Transverse colon (tissue), 4 donors: ENCODE data around the gene OSBPL2. TPM values are rescaled to one million over a fixed set of nuclear protein-coding genes. Genes with fewer than 3 reads are reported as not detected.

Experiments used
- DNase-seq: peaks from one replicate; pipeline ENCODE4 v3.0.0-alpha.2; 2019
- H3K27ac ChIP-seq, 4 donors: fragments of 200-600 bp; sonication (generic); 2 replicates each; pipeline ENCODE4 v1.5.1; 2016 to 2018; ENCODE audit warnings: inconsistent platforms in 4 of 4
- H3K27me3 ChIP-seq: fragments of 200-600 bp; sonication (generic); 2 replicates; pipeline ENCODE4 v1.5.1; 2017; ENCODE audit warnings: inconsistent platforms
- H3K36me3 ChIP-seq, 4 donors: fragments of 200-600 bp; sonication (generic); 2 replicates each; pipeline ENCODE4 v1.5.1; 2017 to 2019; ENCODE audit warnings: inconsistent platforms in 4 of 4
- H3K4me1 ChIP-seq, 4 donors: fragments of 200-600 bp; sonication (generic); 2 replicates each; pipeline ENCODE4 v1.5.1; 2017 to 2020; ENCODE audit warnings: inconsistent platforms in 4 of 4
- H3K4me3 ChIP-seq, 4 donors: fragments of 200-600 bp; sonication (generic); 1 replicate in 1 of 4; 2 replicates in 3 of 4; pipeline versions ENCODE4 v1.5.1 to v1.6.1; 2017 to 2019; ENCODE audit warnings: inconsistent platforms in 4 of 4
- H3K9me3 ChIP-seq, 2 donors: fragments of 200-600 bp; sonication (generic); 2 replicates each; pipeline ENCODE4 v1.5.1; 2017 to 2019; ENCODE audit warnings: inconsistent platforms in 2 of 2
- EP300 ChIP-seq: sonication (generic); formaldehyde crosslinking; IDR thresholded peaks from one replicate; pipeline ENCODE4 v1.6.1; 2017; ENCODE audit warnings: antibody characterized with exemption, low read depth
- POLR2A ChIP-seq: fragments of 450-650 bp; IDR thresholded peaks from one replicate; pipeline ENCODE4 v1.6.1; 2016; ENCODE audit warnings: antibody characterized with exemption, mild to moderate bottlenecking, moderate library complexity
- POLR2AphosphoS5 ChIP-seq, 3 donors: sonication (generic); formaldehyde crosslinking; IDR thresholded peaks; one replicate each; pipeline ENCODE4 v1.6.1; 2016; ENCODE audit warnings: antibody characterized with exemption in 3 of 3
- WGBS, 2 donors: methylation state at CpG; one replicate each; pipeline ENCODE4 v1.1.5; 2018; ENCODE audit warnings: low coverage in 1 of 2; 5-methylcytosine and 5-hydroxymethylcytosine counted together
- in situ Hi-C, 4 donors: fragments of 200-750 bp; cut with MboI; loops; one replicate each; pipeline versions ENCODE4 v1.15.0 to v1.15.1; 2017; ENCODE audit warnings: low sequenced_read_pairs in 3 of 4, low pct_ligation_motif_present in 1 of 4, low pct_unique_long_range_greater_than_20kb in 1 of 4
- intact Hi-C: fragments of 100-400 bp; cut with DNase I; formaldehyde crosslinking; loops from one replicate; pipeline ENCODE4 v1.15.1; 2023; ENCODE audit warnings: low total_unique reads
- total RNA-seq, 4 donors: library from RNA; depleted of rRNA; stranded (reverse); fragments of >200 nt; gene quantifications; one replicate each; pipeline ENCODE4 v1.1.0, GENCODE V29; 2016
- TF ChIP-seq, protein P1 (sequence below), 5 experiments: fragments of 200-600 bp in 3 of 5; fragments of 450-650 bp in 2 of 5; sonication (generic) in 3 of 5; IDR thresholded peaks; 1 replicate in 2 of 5; 2 replicates in 3 of 5; pipeline ENCODE4 v1.5.1; 2016 to 2017; ENCODE audit warnings: antibody characterized with exemption in 5 of 5, inconsistent platforms in 3 of 5, mild to moderate bottlenecking in 2 of 5, moderate library complexity in 1 of 5

Gene OSBPL2
- total RNA-seq, 4 donors from 2014 or later: 36.2 to 101 (median 73.3) TPM

DNA sequence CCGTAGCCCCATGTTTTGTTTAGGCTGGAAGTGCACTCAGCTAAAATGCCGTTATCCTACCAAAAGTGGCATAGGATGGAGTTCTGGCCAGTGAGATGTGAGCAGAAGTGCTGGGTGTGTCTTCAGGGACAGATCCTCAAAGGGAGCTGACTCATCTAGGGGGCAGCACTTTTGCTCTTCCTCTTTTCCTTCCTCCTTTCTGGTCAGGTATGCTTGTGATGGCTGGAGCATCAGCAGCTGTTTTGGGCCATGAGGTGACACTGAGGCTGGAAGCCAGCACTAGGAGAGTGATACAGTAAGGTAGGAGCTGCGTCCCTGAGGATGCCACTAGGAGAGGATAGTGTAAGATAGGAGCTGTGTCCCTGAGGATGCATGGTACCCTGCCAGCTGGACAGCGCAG, 4.6 kb upstream of the OSBPL2 start:
- Histone ChIP-seq H3K4me3 (no peak overlapping the region), H3K27ac (no peak overlapping the region), H3K9me3 (no peaks in the 10 kb centered on the region), H3K27me3 (no peaks in the 10 kb centered on the region), H3K4me1 (peaks cover 4 to 6% (median 5%) of the 10 kb centered on the region in 4 donors), H3K36me3 (no peaks in the 10 kb centered on the region)
- intact Hi-C loops: loop anchor here (10.0 kb wide), 1 partner anchor 49 kb away; the partner anchor contains the start of gene MTG2
- 88% methylated on average over 4 of the region's 4 CpGs; no CpG with 5 or more reads in 1 of the 2 donors for WGBS, 2 donors
- no peak for TF ChIP-seq EP300
- no peak for TF ChIP-seq POLR2A
- TF ChIP-seq POLR2AphosphoS5 (IDR thresholded peaks at IDR 0.05): no peak
- TF ChIP-seq, protein P1, sequence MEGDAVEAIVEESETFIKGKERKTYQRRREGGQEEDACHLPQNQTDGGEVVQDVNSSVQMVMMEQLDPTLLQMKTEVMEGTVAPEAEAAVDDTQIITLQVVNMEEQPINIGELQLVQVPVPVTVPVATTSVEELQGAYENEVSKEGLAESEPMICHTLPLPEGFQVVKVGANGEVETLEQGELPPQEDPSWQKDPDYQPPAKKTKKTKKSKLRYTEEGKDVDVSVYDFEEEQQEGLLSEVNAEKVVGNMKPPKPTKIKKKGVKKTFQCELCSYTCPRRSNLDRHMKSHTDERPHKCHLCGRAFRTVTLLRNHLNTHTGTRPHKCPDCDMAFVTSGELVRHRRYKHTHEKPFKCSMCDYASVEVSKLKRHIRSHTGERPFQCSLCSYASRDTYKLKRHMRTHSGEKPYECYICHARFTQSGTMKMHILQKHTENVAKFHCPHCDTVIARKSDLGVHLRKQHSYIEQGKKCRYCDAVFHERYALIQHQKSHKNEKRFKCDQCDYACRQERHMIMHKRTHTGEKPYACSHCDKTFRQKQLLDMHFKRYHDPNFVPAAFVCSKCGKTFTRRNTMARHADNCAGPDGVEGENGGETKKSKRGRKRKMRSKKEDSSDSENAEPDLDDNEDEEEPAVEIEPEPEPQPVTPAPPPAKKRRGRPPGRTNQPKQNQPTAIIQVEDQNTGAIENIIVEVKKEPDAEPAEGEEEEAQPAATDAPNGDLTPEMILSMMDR (IDR thresholded peaks at IDR 0.05): no peak
- DNase-seq: no peak
- in situ Hi-C loops: no loop called here

DNA sequence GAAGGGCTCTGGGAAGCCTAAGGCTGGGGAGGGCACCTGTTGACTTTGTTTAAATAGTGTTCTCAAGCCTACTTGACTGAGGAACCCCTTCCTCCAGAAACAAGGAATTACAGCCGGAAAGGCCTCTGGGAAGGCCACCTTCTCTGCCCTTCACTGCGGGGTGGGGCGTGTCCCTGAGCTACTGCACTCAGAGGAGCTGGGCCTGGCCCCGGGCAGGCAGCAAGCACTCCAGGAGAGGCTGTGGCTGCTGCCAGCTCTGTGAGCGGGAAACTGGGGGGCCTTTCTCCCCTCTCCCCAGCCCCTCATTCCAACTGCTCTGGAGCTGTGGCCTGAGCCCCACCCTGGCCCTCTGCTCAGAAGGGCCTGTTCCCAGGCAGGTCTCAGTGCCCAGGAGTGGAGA, 4.0 kb upstream of the OSBPL2 start:
- 76% methylated on average over 5 of the region's 5 CpGs; no CpG with 5 or more reads in 1 of the 2 donors for WGBS, 2 donors

DNA sequence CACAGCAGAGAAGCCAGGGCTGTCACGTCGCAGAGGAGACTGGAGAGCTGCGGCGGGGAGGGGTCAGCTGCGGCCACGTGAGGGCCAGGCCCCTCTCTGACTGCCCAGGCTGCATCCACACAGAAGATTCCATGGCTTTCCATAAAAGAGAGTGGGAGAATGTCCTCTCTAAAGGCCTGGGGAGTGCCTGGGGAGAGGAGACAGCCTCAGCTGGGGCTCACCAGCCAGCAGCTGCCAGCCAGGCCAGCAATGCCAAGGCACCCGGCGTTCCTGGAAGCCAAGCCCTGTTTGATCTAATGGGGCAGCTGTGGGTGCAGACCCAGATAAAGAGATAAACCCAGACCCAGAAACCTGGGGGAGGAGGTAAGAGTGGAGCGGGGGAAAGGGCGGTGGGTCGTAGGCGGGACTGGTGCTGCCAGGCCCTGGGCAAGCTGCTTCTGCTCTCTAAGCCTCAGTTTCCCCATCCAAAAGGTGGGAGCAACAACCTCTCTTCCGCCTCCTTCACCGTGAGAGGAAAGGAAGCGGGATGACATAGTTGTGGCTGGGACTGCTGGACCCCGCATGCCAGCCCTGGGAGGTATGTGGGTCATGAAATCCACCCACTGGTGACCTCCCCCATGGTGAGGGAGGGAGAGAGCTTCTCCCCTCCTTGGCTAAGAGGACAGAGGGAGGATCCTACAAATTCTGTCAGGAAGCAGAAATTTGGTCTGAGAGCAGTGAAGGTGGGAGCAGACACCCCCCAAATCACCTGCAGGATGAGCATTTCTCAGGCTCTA, 3.1 kb upstream of the OSBPL2 start:
- H3K36me3 ChIP-seq: no peaks in the 10 kb centered on the region
- H3K9me3 ChIP-seq: no peaks in the 10 kb centered on the region
- peaks cover 14 to 20% (median 17%) of the 10 kb centered on the region in 4 donors for H3K4me1 ChIP-seq
- 80 to 81% methylated on average over 7 to 16 of the region's 16 CpGs for WGBS, 2 donors
- no peak for DNase-seq
- in situ Hi-C loops (no loop called here), intact Hi-C loops (loop anchor here (10.0 kb wide), 1 partner anchor 50 kb away; the partner anchor contains the start of gene MTG2)
- no peak overlapping the region for H3K27ac ChIP-seq
- TF ChIP-seq, protein P1 (IDR thresholded peaks at IDR 0.05): no peak
- H3K4me3 ChIP-seq: no peak overlapping the region
- no peaks in the 10 kb centered on the region for H3K27me3 ChIP-seq

More for the DNA sequence above, 4.0 kb upstream of the OSBPL2 start:
- H3K4me1 ChIP-seq: peaks cover 6 to 12% (median 9%) of the 10 kb centered on the region in 4 donors
- in situ Hi-C loops: no loop called here
- TF ChIP-seq POLR2A (no peak), POLR2AphosphoS5 (IDR thresholded peaks at IDR 0.05) (no peak), EP300 (no peak)
- TF ChIP-seq, protein P1 (IDR thresholded peaks at IDR 0.05): no peak
- H3K9me3 ChIP-seq: no peaks in the 10 kb centered on the region
- peak; percentile 34 for DNase-seq
- H3K27ac ChIP-seq: no peak overlapping the region
- intact Hi-C loops: loop anchor here (10.0 kb wide), 1 partner anchor 50 kb away; the partner anchor contains the start of gene MTG2
- H3K27me3 ChIP-seq: no peaks in the 10 kb centered on the region
- H3K4me3 ChIP-seq: no peak overlapping the region
- no peaks in the 10 kb centered on the region for H3K36me3 ChIP-seq

DNA sequence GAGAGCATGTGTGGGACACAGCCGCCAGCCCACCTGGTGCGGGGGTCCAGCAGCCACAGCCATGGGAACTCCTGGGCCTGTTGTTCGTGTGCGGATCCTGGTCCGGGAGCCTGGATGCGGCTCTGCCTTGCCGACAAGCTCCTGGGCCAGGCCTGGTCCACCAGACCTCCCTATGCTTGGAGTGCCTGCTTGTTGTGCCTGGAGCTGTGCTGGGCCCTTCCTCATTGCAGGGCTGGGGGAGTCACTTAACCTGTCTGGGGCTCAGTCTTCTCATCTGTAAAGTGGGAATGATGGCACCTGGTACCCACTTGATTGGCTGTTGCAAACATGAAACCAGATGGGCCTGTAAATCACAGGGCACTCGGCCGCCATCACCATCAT, 2.6 kb upstream of the OSBPL2 start:
- Histone ChIP-seq H3K36me3 (no peaks in the 10 kb centered on the region), H3K4me3 (no peak overlapping the region), H3K9me3 (no peaks in the 10 kb centered on the region), H3K4me1 (peaks cover 14 to 25% (median 22%) of the 10 kb centered on the region in 4 donors), H3K27ac (no peak overlapping the region), H3K27me3 (no peaks in the 10 kb centered on the region)
- DNase-seq: no peak
- intact Hi-C loops: loop anchor here (10.0 kb wide), 1 partner anchor 51 kb away; the partner anchor contains the start of gene MTG2
- WGBS, 2 donors: 95% methylated on average over 8 of the region's 9 CpGs; no CpG with 5 or more reads in 1 of the 2 donors
- TF ChIP-seq POLR2AphosphoS5 (IDR thresholded peaks at IDR 0.05) (no peak), POLR2A (no peak), EP300 (no peak)
- TF ChIP-seq, protein P1 (IDR thresholded peaks at IDR 0.05): no peak
- in situ Hi-C loops: no loop called here
